Measurements from ENCODE around the gene ADGRD1.

DNA sequence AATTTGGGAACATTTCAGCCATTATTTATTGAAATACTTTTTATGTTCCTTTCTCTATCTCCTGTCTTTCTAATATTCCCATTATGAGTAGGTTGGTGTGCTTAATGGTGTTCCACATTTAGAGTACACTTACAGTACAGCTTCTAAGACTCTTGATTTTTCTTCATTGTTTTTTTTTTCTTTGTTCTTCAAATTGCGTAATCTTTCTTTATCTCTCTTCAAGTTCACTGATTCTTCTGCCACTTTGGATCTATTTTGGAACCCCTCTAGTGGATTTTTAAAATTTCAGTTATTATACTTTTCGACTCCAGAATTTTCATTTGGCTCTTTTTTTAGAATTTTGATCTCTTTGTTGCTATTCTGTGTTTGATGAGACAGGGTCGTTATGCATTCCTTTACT is 157.7 kb downstream of the ADGRD1 start:
- TF ChIP-seq POLR2AphosphoS5 (IDR thresholded peaks at IDR 0.05; ENCODE audit: low read depth, low read length) (no peak), POLR2A (IDR thresholded peaks at IDR 0.05; ENCODE audit: low read depth, low read length) (no peak), TAF1 (IDR thresholded peaks at IDR 0.05; ENCODE audit: low read depth, low read length) (no peak), SPI1 (IDR thresholded peaks at IDR 0.05; ENCODE audit: low read depth, low read length) (no peak)
